ENCODE results near the gene CAMK1G. TPM values are rescaled to one million over a fixed set of nuclear protein-coding genes. Genes with fewer than 3 reads are reported as not detected.

CAMK1G gene
- total RNA-seq, 1 experiment from 2014 or later, result not detected

GRCh38 chr1:209570743-209571142 lies 12.8 kb upstream of the CAMK1G start:
- no peak for TF ChIP-seq ZFX (IDR thresholded peaks at IDR 0.05)
- TF ChIP-seq TCF7L2 (IDR thresholded peaks at IDR 0.05; ENCODE audit: borderline replicate concordance, extremely low read depth, insufficient read depth, insufficient read length), result no peak
- TF ChIP-seq ZBTB33 (IDR thresholded peaks at IDR 0.05; ENCODE audit: extremely low read depth, insufficient replicate concordance, low read length), result no peak
- no peak for TF ChIP-seq EGR1 (IDR thresholded peaks at IDR 0.05; ENCODE audit: low read depth)
- no peak for TF ChIP-seq SP1 (IDR thresholded peaks at IDR 0.05; ENCODE audit: low read depth)
- no peak for TF ChIP-seq YY1 (IDR thresholded peaks at IDR 0.05; ENCODE audit: extremely low read depth, insufficient replicate concordance, low read depth, low read length)
- no peak for TF ChIP-seq JUND (IDR thresholded peaks at IDR 0.05)
- no peak for TF ChIP-seq CTCF (IDR thresholded peaks at IDR 0.05 in 2 of 3, conservative IDR thresholded peaks at IDR 0.05 in 1 of 3; ENCODE audit: borderline replicate concordance in 1 of 3, insufficient read depth in 1 of 3, low read depth in 2 of 3, low read length in 2 of 3)
- TF ChIP-seq, protein P1, sequence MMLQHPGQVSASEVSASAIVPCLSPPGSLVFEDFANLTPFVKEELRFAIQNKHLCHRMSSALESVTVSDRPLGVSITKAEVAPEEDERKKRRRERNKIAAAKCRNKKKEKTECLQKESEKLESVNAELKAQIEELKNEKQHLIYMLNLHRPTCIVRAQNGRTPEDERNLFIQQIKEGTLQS (IDR thresholded peaks at IDR 0.05), result no peak
- TF ChIP-seq ELF1 (IDR thresholded peaks at IDR 0.05; ENCODE audit: borderline replicate concordance, low read depth), result no peak
- no peak for TF ChIP-seq CBX3 (IDR thresholded peaks at IDR 0.05; ENCODE audit: low read depth)
- TF ChIP-seq SRF (IDR thresholded peaks at IDR 0.05; ENCODE audit: low read depth), result no peak
- no peak for TF ChIP-seq EZH2phosphoT487 (IDR thresholded peaks at IDR 0.05; ENCODE audit: borderline replicate concordance)
- no peak for TF ChIP-seq RAD21 (IDR thresholded peaks at IDR 0.05; ENCODE audit: low read depth)
- no peak for TF ChIP-seq EZH2 (IDR thresholded peaks at IDR 0.05)
- no peak for TF ChIP-seq FOSL1 (IDR thresholded peaks at IDR 0.05; ENCODE audit: low read depth)
- TF ChIP-seq CEBPB (IDR thresholded peaks at IDR 0.05; ENCODE audit: low read depth), result no peak
- Histone ChIP-seq H3K27ac (ENCODE audit: low read depth, low read length) (no peak overlapping the region), H3K4me2 (ENCODE audit: low read length) (no peak overlapping the region), H3K9me2 (ENCODE audit: insufficient read depth) (no peaks in the 10 kb centered on the region), H2AFZ (ENCODE audit: low read depth, low read length, poor library complexity, severe bottlenecking) (no peak overlapping the region), H3K4me1 (ENCODE audit: control insufficient read depth in 1 of 2, insufficient read depth in 2 of 2, low read length in 2 of 2) (peaks cover 0 to 6% of the 10 kb centered on the region in 2 experiments; a peak in 1 of 4 replicates), H4K20me1 (ENCODE audit: insufficient read depth) (no peaks in the 10 kb centered on the region), H3K79me2 (ENCODE audit: insufficient read depth, low read length) (no peaks in the 10 kb centered on the region), H3K4me3 (replicated peaks in 1 of 2; ENCODE audit: low read depth in 1 of 2, low read length in 2 of 2) (no peak overlapping the region), H3K36me3 (ENCODE audit: control insufficient read depth in 1 of 2, insufficient read depth in 2 of 2, low read length in 2 of 2) (no peaks in the 10 kb centered on the region), H3K9ac (ENCODE audit: low read length) (no peak overlapping the region), H3K9me3 (ENCODE audit: control insufficient read depth in 1 of 2, insufficient read depth in 1 of 2, low read depth in 1 of 2, low read length in 2 of 2) (no peaks in the 10 kb centered on the region), H3K27me3 (ENCODE audit: insufficient read depth, low read length) (peaks cover 22% of the 10 kb centered on the region; the same call in 1 of the 2 replicates)
- POLR2A ChIA-PET, result no interaction called here
- BruUV-seq (replicated peaks), result no TSS peak
- CTCF ChIA-PET, result interaction anchor here (1.8 kb wide), 1 partner anchor 10 kb away, joined by 7 read pairs; no protein-coding TSS in a partner anchor
- DNase-seq (ENCODE audit: low read depth, low spot score), result no peak
- ATAC-seq, result no peak
- RAD21 ChIA-PET (ENCODE audit: low non-redundant PET in 1 of 2, low total read pairs in 2 of 2, uncharacterized antibody in 2 of 2, unreplicated experiment in 2 of 2), result no interaction called here
- intact Hi-C loops (cut with micrococcal nuclease), result no loop called here
